ENCODE data around the gene MAD1L1.
A peak's percentile ranks its signal among the peaks of the same experiment; 100 is the strongest.
"Not testable (repeated sequence)": the region's sequence is repeated elsewhere in the genome, so short reads cannot be mapped to it uniquely, and the experiment has no call there.

The MAD1L1 gene

GRCh38 chr7:1815551-1816281 lies 417.0 kb downstream of the MAD1L1 start:
- not testable (repeated sequence) for DNase-seq

GRCh38 chr7:1815051-1815481 lies 417.7 kb downstream of the MAD1L1 start:
- DNase-seq, result no peak

DNA sequence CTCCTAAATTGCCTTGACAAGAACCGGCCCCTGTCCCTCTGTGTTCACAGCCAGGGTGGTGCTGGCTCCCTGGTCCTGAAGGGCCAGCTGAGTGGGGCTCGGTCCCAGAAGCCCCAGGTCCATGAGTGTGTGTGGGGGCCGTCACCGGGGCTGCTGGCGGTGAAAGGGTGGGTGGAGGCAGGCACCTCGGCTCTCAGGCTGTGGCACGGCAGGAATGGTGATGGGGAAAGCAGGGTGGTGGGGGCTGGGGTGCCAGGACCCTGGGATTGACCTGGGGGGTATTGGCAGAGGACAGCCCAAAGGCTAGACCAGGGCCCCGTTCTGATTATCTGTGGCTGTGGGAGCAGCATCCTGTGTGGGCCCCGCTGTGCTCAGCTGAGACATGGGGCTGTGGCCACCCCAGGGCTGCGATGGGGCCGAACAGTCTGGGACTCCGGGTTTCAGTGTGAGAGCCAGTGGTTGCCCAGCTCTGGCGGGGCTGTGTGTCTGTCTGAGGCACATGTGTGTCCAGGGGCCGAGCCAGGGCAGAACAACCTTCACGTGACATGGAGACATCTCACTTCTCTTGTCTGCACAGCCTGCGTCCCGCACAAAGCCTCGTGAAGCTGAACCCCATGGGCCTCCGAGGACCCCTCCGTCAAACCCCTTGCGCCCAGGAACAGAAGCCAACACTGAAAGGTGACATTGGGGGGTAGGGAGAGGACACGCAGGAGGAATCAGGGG lies 418.5 kb downstream of the MAD1L1 start:
- DNase-seq, result no peak

DNA sequence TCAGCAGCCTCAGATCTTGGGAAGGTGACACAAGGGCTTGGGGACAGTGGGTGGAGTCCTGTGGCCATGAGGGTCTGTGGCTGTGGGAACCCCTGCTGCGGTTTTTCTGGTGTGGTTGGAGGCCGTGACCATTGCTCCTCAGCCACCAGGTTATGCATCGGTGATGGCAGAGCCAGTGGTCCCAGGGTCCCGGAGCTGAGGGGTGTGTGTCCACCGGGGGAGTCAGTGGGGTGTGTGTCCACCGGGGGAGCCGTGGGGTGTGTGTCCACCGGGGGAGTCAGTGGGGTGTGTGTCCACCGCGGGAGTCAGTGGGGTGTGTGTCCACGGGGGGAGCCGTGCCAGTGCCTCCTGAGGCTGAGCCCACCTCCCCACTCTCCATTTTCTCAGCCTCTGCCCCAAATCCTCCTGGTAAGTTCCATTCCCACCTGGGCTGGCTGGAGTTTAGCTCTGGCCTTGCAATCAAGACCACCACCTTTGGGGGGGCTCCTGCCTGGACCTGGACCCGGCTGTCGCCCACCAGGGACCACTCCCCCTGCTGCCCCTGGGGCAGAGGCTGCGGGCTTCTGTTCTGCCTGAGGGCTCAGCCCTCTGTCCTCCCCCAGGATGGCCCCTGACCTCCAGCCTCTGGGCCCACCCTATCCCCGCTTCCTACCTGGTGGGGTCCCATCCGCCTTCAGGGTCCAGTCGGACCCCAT lies 419.2 kb downstream of the MAD1L1 start:
- no peak for DNase-seq

- DNase-seq, result no peak
Measured at GRCh38 chr7:1812509-1813393, 420.0 kb downstream of the MAD1L1 start.

DNA sequence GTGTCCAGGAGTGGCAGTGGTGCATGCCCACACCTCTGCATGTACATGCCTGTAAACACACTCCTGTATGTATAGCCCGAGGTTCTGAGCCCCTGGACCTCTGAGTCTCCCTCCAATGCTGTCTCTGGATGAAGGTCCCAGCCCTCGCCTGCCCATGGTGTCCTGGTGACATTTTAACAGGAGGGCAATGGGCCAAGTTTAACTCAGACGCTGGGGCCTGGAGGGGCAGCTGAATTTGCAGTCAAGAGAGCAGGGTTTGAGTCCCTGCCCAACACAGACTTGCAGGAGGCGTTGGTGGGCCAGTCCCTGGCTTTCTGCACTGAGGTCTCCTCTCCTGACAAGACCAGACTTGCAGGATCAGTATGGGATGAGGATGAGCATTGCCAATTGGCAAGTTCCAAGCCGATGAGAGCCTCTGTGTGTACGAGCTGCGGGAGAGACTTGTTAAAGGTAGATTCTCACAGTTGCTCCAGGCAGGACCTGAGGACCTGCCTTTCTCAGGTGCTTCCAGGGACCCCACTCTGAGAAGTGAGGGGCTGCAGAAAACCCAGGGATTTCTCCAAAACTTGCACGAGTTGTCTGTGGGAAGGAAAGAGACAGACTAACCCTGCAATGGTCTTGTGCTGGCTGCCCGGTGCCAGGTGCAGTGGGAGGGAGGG lies 420.8 kb downstream of the MAD1L1 start:
- DNase-seq, result no peak

DNA sequence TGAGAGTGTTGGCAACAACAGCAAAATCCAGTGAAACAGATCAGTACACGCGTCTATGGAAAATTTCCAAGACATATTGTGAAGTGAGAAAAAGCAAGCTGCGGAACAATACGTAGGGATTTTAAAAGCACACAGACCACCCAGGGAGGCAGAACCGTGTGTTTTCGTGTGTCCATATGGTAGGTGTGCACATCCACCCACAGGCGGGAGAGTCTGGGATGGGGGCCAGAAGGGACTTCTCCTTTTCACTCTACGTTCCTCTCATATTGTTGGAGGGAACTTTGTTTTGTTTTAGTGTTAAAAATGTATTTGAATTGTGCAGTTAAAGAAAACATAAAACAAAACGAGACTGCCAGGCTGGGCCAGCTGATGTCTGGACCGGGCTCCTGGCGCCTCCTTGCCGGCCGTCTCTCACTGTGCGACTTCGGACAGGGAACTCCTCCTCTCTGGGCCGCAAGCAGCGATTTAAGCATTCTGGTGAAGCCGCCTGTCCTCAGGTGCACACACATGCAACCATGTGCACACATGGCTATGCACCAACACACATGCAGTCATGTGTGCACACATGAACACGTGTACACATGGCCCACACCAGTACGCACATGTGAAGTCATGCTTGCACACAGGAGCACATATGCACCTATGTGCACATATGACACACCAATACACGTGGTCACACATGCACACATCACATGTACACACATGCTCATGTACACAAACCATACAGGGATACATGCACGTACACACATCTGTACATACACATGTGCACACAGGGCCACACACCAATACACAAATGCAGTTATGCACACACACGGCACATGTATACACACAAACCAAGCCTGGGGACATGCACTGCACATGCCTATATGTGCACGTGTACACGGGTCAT lies 421.5 kb downstream of the MAD1L1 start:
- peak; percentile 10 for DNase-seq

DNA sequence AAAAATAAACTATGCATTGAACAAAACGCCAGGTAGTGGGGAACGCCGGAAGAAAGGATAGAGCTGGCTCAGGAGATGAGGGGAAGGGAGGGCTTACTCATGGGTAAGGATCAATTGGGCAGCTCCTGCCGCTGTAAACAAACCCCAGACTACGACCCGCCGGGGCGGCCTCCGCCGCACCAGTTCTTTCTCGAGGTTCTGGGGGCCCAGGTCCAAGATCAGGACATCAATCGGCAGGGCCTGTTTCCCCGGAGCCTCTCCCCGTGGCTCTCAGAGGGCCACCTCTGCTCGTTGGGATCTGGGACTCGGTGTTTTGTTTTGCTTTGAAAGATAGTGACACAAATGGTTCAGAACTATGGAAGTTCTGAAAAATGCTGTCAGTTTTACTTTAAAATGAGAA lies 422.2 kb downstream of the MAD1L1 start:
- DNase-seq, result no peak

GRCh38 chr7:1809601-1810258 lies 423.0 kb downstream of the MAD1L1 start:
- no peak for DNase-seq

DNA sequence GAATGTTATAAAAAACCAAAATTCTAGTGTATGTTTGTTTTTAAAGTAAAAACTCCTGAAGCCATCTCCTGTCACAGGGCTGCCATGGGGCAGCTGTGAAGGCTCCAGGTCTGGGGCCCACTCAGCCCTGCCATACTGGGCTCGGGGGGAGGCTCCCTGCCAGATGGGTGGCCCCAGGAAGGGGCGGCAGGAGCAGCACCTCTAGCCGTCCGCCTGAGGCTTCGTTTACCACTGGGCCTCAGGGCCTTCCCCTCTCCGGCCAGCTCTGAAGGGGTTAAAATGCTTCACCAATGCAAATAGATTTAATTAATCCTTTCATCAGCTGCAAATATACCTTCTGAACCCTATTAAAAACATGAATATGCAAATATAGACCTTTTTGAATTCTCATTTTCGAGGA lies 423.7 kb downstream of the MAD1L1 start:
- DNase-seq, result no peak

DNA sequence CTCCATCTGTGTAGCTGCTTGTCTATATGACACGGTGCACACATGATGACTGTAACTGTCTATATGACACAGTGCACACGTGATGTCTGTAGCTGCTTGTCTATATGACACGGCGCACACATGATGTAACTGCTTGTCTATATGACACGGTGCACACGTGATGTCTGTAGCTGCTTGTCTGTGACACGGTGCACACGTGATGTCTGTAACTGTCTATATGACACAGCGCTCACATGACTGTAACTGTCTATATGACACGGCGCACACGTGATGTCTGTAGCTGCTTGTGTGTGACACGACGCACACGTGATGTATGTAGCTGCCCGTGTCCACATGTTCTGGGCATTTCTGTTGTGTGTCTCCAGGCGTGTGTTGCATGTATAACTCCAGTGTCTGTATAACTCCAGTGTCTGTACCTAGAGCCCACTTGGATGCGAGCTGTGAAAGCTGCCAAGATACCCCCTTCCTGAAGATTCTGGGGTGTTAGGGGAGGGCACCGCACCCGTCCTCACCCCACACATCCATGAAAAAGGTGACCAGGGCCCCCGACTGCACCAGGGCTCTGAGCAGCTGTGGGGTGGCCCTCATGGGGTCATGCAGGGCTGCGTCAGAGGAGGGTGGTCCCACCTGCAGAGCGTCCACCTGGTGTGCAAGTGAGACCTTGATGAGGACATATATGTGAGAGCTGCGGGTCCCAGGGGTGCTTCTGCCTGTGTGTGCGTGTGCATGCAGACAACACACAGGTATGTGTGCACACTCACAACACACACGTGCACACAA lies 424.7 kb downstream of the MAD1L1 start:
- DNase-seq, result no peak

DNA sequence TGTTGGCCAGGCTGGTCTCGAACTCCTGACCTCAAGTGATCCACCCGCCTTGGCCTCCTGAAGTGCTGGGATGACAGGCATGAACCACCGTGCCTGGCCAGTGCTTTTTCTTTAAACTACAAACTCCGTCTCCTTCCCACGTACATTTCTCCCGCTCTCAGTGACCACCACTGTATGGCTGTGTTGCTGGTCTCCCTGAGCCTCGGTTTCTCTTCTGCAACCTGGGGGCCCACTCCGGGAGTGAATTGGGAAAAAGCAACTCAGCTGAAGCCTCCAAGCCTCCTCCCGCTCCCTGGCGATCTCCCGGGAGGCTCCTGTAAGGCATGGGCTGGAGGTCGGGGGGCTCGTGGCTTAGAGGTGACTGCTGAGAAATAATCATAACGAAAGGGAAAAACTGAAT lies 426.4 kb downstream of the MAD1L1 start:
- DNase-seq, result no peak

DNA sequence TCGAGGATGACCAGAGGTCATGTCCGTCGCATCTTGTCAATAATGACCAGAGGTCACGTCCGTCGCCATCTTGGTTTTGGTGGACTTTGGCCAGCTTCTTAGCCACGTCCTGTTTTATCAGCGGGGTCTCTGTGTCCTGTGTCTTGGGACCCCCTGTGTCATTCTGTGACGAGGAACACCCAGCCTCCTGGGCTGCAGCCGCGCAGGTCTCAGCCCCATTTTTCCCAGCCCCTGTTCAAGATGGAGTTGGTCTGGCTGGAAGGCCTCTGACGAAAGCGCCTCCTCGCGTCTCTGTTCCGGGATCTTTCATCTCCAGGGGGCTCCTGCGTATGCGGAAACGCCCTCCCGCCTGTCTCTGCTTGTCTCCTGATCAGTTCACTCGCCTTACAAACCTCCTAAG lies 428.4 kb downstream of the MAD1L1 start:
- no peak for DNase-seq

- DNase-seq, result no peak
Measured at GRCh38 chr7:1802899-1803298, 429.8 kb downstream of the MAD1L1 start.

GRCh38 chr7:1800902-1801301 lies 431.8 kb downstream of the MAD1L1 start:
- no peak for DNase-seq

- no peak for DNase-seq
Measured at GRCh38 chr7:1798191-1798590, 434.6 kb downstream of the MAD1L1 start.

- no peak for DNase-seq
Measured at GRCh38 chr7:1794888-1795542, 437.7 kb downstream of the MAD1L1 start.

GRCh38 chr7:1787681-1788235 lies 445.0 kb downstream of the MAD1L1 start:
- no peak for DNase-seq

GRCh38 chr7:1787241-1787640 lies 445.5 kb downstream of the MAD1L1 start:
- DNase-seq, result no peak

Measured in GDM1 (cell line).